Left lung (tissue), 10 donors: ENCODE data around the gene CEP295NL. TPM values are rescaled to one million over a fixed set of nuclear protein-coding genes. Genes with fewer than 3 reads are reported as not detected.

ENCODE experiments used
- ATAC-seq: fragments of 200-7000 bp; cut with Tn5 transposase; one replicate; pipeline ENCODE4 v1.9.1; 2020; ENCODE audit warnings: moderate library complexity
- DNase-seq, 4 donors: peaks; one replicate each; pipeline ENCODE4 v3.0.0-alpha.2; 2013 to 2020
- H3K27ac ChIP-seq, 2 donors: fragments of 200-600 bp; sonication (generic) in 1 of 2; one replicate each; pipeline versions ENCODE4 v1.5.0 to v1.8.0; 2020 to 2021
- H3K27me3 ChIP-seq, 2 donors: fragments of 200-600 bp; sonication (generic) in 1 of 2; one replicate each; pipeline versions ENCODE4 v1.5.0 to v1.8.0; 2020 to 2021
- H3K36me3 ChIP-seq, 2 donors: fragments of 200-600 bp; sonication (generic) in 1 of 2; one replicate each; pipeline versions ENCODE4 v1.5.0 to v1.8.0; 2020 to 2021
- H3K4me1 ChIP-seq, 2 donors: fragments of 200-600 bp; one replicate each; pipeline ENCODE4 v1.8.0; 2021
- H3K4me3 ChIP-seq, 2 donors: fragments of 200-600 bp; sonication (generic) in 1 of 2; one replicate each; pipeline versions ENCODE4 v1.5.0 to v1.8.0; 2020 to 2021; ENCODE audit warnings: mild to moderate bottlenecking in 1 of 2
- H3K9me3 ChIP-seq, 2 donors: fragments of 200-600 bp; sonication (generic) in 1 of 2; one replicate each; pipeline versions ENCODE4 v1.5.0 to v1.8.0; 2020 to 2021
- intact Hi-C, 2 donors: fragments of 100-400 bp; cut with DNase I; formaldehyde crosslinking; loops; one replicate each; pipeline versions ENCODE4 v1.11.2 to v1.14.2; 2022
- polyA plus RNA-seq, 6 donors: library from polyadenylated mRNA; unstranded; fragments of 120-200 nt; gene quantifications; one replicate each; pipeline ENCODE4 v1.2.1, GENCODE V29; 2013; ENCODE audit not compliant: insufficient read length in 6 of 6
- total RNA-seq, 2 donors: library from RNA; stranded (reverse); fragmentation: NEBNext Ultra II Directional; extraction: Animal tissue kit (Norgen Biotek cat#: 25700); gene quantifications; one replicate each; pipeline ENCODE4 v1.2.1, GENCODE V29; 2021
- TF ChIP-seq, protein P1 (sequence below), 2 donors: fragments of 200-600 bp; sonication (generic) in 1 of 2; IDR thresholded peaks; one replicate each; pipeline versions ENCODE4 v1.5.0 to v1.8.0; 2021; ENCODE audit warnings: antibody characterized with exemption in 2 of 2
- donor health status: DM: no; HTN: yes; CAD: no.
- donor health status: DM: no; HTN: no; CAD: no.

Gene CEP295NL
- total and polyA plus RNA-seq, 8 donors: 0.37 to 6.6 (median 0.72) TPM

GRCh38 chr17:78847052-78847451, 55.9 kb downstream of the CEP295NL start:
- Histone ChIP-seq H3K27ac (no peak overlapping the region), H3K36me3 (no peaks in the 10 kb centered on the region), H3K27me3 (no peaks in the 10 kb centered on the region), H3K9me3 (no peaks in the 10 kb centered on the region), H3K4me3 (no peak overlapping the region), H3K4me1 (no peaks in the 10 kb centered on the region)
- DNase-seq: no peak
- TF ChIP-seq, protein P1, sequence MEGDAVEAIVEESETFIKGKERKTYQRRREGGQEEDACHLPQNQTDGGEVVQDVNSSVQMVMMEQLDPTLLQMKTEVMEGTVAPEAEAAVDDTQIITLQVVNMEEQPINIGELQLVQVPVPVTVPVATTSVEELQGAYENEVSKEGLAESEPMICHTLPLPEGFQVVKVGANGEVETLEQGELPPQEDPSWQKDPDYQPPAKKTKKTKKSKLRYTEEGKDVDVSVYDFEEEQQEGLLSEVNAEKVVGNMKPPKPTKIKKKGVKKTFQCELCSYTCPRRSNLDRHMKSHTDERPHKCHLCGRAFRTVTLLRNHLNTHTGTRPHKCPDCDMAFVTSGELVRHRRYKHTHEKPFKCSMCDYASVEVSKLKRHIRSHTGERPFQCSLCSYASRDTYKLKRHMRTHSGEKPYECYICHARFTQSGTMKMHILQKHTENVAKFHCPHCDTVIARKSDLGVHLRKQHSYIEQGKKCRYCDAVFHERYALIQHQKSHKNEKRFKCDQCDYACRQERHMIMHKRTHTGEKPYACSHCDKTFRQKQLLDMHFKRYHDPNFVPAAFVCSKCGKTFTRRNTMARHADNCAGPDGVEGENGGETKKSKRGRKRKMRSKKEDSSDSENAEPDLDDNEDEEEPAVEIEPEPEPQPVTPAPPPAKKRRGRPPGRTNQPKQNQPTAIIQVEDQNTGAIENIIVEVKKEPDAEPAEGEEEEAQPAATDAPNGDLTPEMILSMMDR (IDR thresholded peaks at IDR 0.05): no peak
- intact Hi-C loops: no loop called here
- no peak for ATAC-seq

GRCh38 chr17:78844301-78845005, 58.5 kb downstream of the CEP295NL start:
- intact Hi-C loops: no loop called here

GRCh38 chr17:78842881-78843565, 60.0 kb downstream of the CEP295NL start:
- TF ChIP-seq, protein P1 (IDR thresholded peaks at IDR 0.05): peak; percentile 24 to 63
- no peaks in the 10 kb centered on the region for H3K9me3 ChIP-seq

More at GRCh38 chr17:78844301-78845005, 58.5 kb downstream of the CEP295NL start:
- H3K4me3 ChIP-seq: no peak overlapping the region
- H3K9me3 ChIP-seq: no peaks in the 10 kb centered on the region
- no peaks in the 10 kb centered on the region for H3K27me3 ChIP-seq
- no peak overlapping the region for H3K27ac ChIP-seq
- no peaks in the 10 kb centered on the region for H3K36me3 ChIP-seq
- peaks cover 6 to 12% of the 10 kb centered on the region in 2 donors for H3K4me1 ChIP-seq
- DNase-seq (no peak), ATAC-seq (no peak)
- TF ChIP-seq, protein P1 (IDR thresholded peaks at IDR 0.05): no peak

GRCh38 chr17:78840780-78841611, 62.0 kb downstream of the CEP295NL start, which contains the start of gene USP36:
Gene USP36 (minus strand): TSS chr17:78840814. CDS start chr17:78836363, 4,451 bp downstream.
- peak; percentile 94 for ATAC-seq
- Histone ChIP-seq H3K9me3 (no peaks in the 10 kb centered on the region), H3K27ac (peak within 1 kb of the TSS; percentile 97 to 98), H3K27me3 (no peaks in the 10 kb centered on the region), H3K4me1 (peaks cover 14 to 32% of the 10 kb centered on the region in 2 donors), H3K36me3 (peaks cover 0 to 24% of the 10 kb centered on the region in 2 donors), H3K4me3 (peak within 1 kb of the TSS; percentile 77 to 94)
- intact Hi-C loops: no loop called here
- TF ChIP-seq, protein P1 (IDR thresholded peaks at IDR 0.05): no peak
- peak; percentile 99 to 100 (median 100) for DNase-seq

More at GRCh38 chr17:78842881-78843565, 60.0 kb downstream of the CEP295NL start:
- DNase-seq (peak in 3 of 4 donors; percentile 19 to 81 (median 59)), ATAC-seq (no peak)
- Histone ChIP-seq H3K36me3 (peaks cover 0 to 5% of the 10 kb centered on the region in 2 donors), H3K4me3 (no peak overlapping the region), H3K27me3 (no peaks in the 10 kb centered on the region), H3K27ac (no peak overlapping the region), H3K4me1 (peaks cover 14 to 26% of the 10 kb centered on the region in 2 donors)
- intact Hi-C loops: no loop called here

Other genes starting within 250 kb of the CEP295NL start
- 10 to 100 TPM; 65.1 to 96.1 TPM for gene CYTH1, start 120.9 kb downstream of the CEP295NL start, total RNA-seq
- gene CYTH1, start 120.9 kb downstream of the CEP295NL start, polyA plus RNA-seq: 10 to 100 TPM; 36.6 to 44.7 (median 40.0) TPM
- gene USP36, start 62.4 kb downstream of the CEP295NL start, total RNA-seq: 10 to 100 TPM; 29.2 to 44.2 TPM
- gene USP36, start 62.4 kb downstream of the CEP295NL start, polyA plus RNA-seq: 10 to 100 TPM; 38.5 to 53.7 (median 46.6) TPM
- gene TIMP2, start 22.2 kb upstream of the CEP295NL start, total RNA-seq: 100 to 1,000 TPM; 196 to 313 TPM
- gene TIMP2, start 22.2 kb upstream of the CEP295NL start, polyA plus RNA-seq: 100 to 1,000 TPM; 158 to 196 (median 174) TPM
- 100 to 1,000 TPM; 379 to 688 TPM for gene LGALS3BP, start 76.7 kb upstream of the CEP295NL start, total RNA-seq
- 100 to 1,000 TPM; 155 to 215 (median 173) TPM for gene LGALS3BP, start 76.7 kb upstream of the CEP295NL start, polyA plus RNA-seq
- gene CANT1, start 106.6 kb upstream of the CEP295NL start, total RNA-seq: 10 to 100 TPM; 57.2 to 69.0 TPM
- gene CANT1, start 106.6 kb upstream of the CEP295NL start, polyA plus RNA-seq: 10 to 100 TPM; 37.9 to 47.7 (median 40.0) TPM
- 10 to 100 TPM; 14.9 to 31.4 TPM for gene C1QTNF1, start 121.0 kb upstream of the CEP295NL start, total RNA-seq
- gene C1QTNF1, start 121.0 kb upstream of the CEP295NL start, polyA plus RNA-seq: 1 to 10 TPM; 1.4 to 2.4 (median 2.1) TPM
- 10 to 100 TPM; 46.9 to 50.2 TPM for gene ENGASE, start 171.6 kb upstream of the CEP295NL start, total RNA-seq
- 10 to 100 TPM; 25.1 to 36.7 (median 33.4) TPM for gene ENGASE, start 171.6 kb upstream of the CEP295NL start, polyA plus RNA-seq